Sigmoid colon (tissue), 7 donors: Measurements from ENCODE around the gene RPS28. TPM values are rescaled to one million over a fixed set of nuclear protein-coding genes. Genes with fewer than 3 reads are reported as not detected.
"Not testable (repeated sequence)": the region's sequence is repeated elsewhere in the genome, so short reads cannot be mapped to it uniquely, and the experiment has no call there.

Experiments
- DNase-seq: peaks from one replicate; pipeline ENCODE4 v3.0.0-alpha.2; 2019
- H3K27ac ChIP-seq, 4 donors: fragments of 200-600 bp; sonication (generic); one replicate each; pipeline ENCODE4 v1.5.1; 2016 to 2019; ENCODE audit warnings: mild to moderate bottlenecking in 1 of 4
- H3K27me3 ChIP-seq, 3 donors: fragments of 200-600 bp; sonication (generic); one replicate each; pipeline ENCODE4 v1.5.1; 2019; ENCODE audit warnings: mild to moderate bottlenecking in 1 of 3
- H3K36me3 ChIP-seq, 4 donors: fragments of 200-600 bp; sonication (generic); one replicate each; pipeline ENCODE4 v1.5.1; 2016 to 2019
- H3K4me1 ChIP-seq, 4 donors: fragments of 200-600 bp; sonication (generic); one replicate each; pipeline ENCODE4 v1.5.1; 2017 to 2019
- H3K4me3 ChIP-seq, 4 donors: fragments of 200-600 bp; sonication (generic); one replicate each; pipeline ENCODE4 v1.5.1; 2017 to 2019; ENCODE audit warnings: mild to moderate bottlenecking in 2 of 4, moderate library complexity in 1 of 4
- H3K9me3 ChIP-seq, 4 donors: fragments of 200-600 bp in 3 of 4; sonication (generic) in 3 of 4; one replicate each; pipeline versions ENCODE4 v1.5.1 to v1.6.1; 2013 to 2019
- EP300 ChIP-seq, 4 donors: sonication (generic); formaldehyde crosslinking; IDR thresholded peaks; one replicate each; pipeline ENCODE4 v1.6.1; 2017; ENCODE audit warnings: antibody characterized with exemption in 4 of 4
- POLR2A ChIP-seq, 2 donors: fragments of 450-650 bp; IDR thresholded peaks; one replicate each; pipeline ENCODE4 v1.6.1; 2016; ENCODE audit warnings: antibody characterized with exemption in 2 of 2, mild to moderate bottlenecking in 2 of 2, moderate library complexity in 2 of 2
- POLR2AphosphoS5 ChIP-seq, 4 donors: sonication (generic); formaldehyde crosslinking; IDR thresholded peaks; one replicate each; pipeline ENCODE4 v1.6.1; 2017; ENCODE audit warnings: antibody characterized with exemption in 4 of 4
- WGBS, 2 donors: extraction: QIAGEN DNeasy Blood & Tissue Kit; methylation state at CpG; one replicate each; pipeline ENCODE4 v1.1.7; 2013; 5-methylcytosine and 5-hydroxymethylcytosine counted together
- intact Hi-C: fragments of 100-400 bp; cut with DNase I; formaldehyde crosslinking; loops from one replicate; pipeline ENCODE4 v1.15.1; 2023
- polyA plus RNA-seq, 3 donors: library from polyadenylated mRNA; stranded (reverse); fragments of 200-250 nt; gene quantifications; one replicate each; pipeline ENCODE4 v1.2.3, GENCODE V29; 2013
- total RNA-seq, 4 donors: library from RNA; depleted of rRNA; stranded (reverse); fragments of >200 nt; gene quantifications; one replicate each; pipeline ENCODE4 v1.1.0, GENCODE V29; 2016
- TF ChIP-seq, protein P1 (sequence below), 4 experiments: fragments of 450-650 bp in 3 of 4; fragments of 200-600 bp in 1 of 4; IDR thresholded peaks; one replicate each; pipeline ENCODE4 v1.5.1; 2016 to 2019; ENCODE audit warnings: antibody characterized with exemption in 4 of 4, mild to moderate bottlenecking in 3 of 4, moderate library complexity in 2 of 4
- donor health status: healthy with polysubstance abuse.
- donor health status: Bipolar disorder and iron deficiency.
- donor health status: healthy.

RPS28 gene
- total and polyA plus RNA-seq, 7 donors, result 244 to 938 (median 574) TPM

DNA sequence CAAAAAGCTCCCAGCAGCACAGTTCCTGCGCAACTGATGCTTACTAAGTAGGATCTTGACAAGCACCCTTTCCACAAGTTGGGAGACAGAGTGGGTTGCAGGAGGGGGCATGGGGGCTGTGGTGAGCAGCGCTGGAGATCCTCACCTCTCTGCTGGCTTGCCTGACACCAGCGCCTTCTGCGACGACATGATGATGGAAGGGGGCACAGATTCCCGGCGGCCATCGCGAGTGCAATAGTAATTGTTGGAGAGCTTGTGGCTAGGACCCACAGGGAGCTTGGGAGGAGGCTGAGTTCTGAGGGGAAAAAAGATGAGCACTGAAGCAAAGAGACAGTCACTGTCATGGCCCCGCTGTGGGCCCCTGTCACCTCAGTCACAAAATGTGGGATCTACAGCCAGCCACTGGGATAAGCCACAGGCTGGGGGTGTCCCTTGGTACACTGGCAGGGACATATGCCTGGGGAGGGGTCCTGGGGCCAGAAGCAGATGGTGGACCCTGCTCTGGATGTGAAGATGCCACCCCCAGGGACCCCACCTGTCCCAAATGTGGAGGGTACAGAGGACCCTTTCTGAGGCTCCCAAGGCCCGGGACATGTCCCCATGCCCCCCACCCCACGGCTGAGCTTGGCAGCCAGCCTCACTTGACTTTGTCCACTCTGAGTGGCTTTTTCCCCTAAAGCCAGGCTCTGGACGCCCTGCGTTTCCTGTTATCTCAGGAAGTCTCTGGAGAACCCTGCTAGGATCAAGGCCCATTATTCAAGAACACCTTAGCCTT, 4.8 kb upstream of the RPS28 start:
- no peak for DNase-seq
- Histone ChIP-seq H3K27me3 (no peaks in the 10 kb centered on the region), H3K27ac (no peak overlapping the region), H3K4me3 (no peak overlapping the region), H3K9me3 (no peaks in the 10 kb centered on the region), H3K4me1 (peaks cover 0 to 15% (median 11%) of the 10 kb centered on the region in 4 donors), H3K36me3 (peaks cover 15 to 58% (median 28%) of the 10 kb centered on the region in 4 donors)
- intact Hi-C loops, result no loop called here
- TF ChIP-seq EP300 (IDR thresholded peaks at IDR 0.05) (no peak), POLR2AphosphoS5 (IDR thresholded peaks at IDR 0.05) (no peak), POLR2A (IDR thresholded peaks at IDR 0.05) (no peak)
- TF ChIP-seq, protein P1, sequence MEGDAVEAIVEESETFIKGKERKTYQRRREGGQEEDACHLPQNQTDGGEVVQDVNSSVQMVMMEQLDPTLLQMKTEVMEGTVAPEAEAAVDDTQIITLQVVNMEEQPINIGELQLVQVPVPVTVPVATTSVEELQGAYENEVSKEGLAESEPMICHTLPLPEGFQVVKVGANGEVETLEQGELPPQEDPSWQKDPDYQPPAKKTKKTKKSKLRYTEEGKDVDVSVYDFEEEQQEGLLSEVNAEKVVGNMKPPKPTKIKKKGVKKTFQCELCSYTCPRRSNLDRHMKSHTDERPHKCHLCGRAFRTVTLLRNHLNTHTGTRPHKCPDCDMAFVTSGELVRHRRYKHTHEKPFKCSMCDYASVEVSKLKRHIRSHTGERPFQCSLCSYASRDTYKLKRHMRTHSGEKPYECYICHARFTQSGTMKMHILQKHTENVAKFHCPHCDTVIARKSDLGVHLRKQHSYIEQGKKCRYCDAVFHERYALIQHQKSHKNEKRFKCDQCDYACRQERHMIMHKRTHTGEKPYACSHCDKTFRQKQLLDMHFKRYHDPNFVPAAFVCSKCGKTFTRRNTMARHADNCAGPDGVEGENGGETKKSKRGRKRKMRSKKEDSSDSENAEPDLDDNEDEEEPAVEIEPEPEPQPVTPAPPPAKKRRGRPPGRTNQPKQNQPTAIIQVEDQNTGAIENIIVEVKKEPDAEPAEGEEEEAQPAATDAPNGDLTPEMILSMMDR (IDR thresholded peaks at IDR 0.05), result no peak
- WGBS, 2 donors, result 93 to 94% methylated on average over 14 of the region's 14 CpGs

DNA sequence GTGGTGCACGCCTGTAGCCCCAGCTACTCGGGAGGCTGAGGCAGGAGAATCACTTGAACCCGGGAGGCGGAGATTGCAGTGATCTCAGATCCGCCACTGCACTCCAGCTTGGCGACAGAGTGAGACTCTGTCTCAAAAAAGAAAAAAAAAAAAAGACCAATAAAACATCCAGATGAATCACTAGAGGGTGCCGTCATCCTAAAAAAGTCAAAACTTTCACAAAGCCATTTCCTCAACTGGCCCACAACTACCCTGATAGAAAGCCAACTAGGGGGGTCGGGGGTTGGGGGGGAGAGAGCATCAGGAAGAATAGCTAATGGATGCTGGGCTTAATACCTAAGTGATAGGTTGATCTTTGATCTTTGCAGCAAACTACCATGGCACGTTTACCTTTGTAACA, 2.5 kb upstream of the RPS28 start:
- peaks cover 15 to 50% (median 18%) of the 10 kb centered on the region in 4 donors for H3K36me3 ChIP-seq
- DNase-seq, intact Hi-C loops, H3K27ac ChIP-seq, H3K4me3 ChIP-seq, H3K9me3 ChIP-seq, H3K27me3 ChIP-seq: not testable (repeated sequence)
- 81 to 85% methylated on average over 9 of the region's 9 CpGs for WGBS, 2 donors
- peaks cover 0 to 35% (median 29%) of the 10 kb centered on the region in 4 donors for H3K4me1 ChIP-seq

DNA sequence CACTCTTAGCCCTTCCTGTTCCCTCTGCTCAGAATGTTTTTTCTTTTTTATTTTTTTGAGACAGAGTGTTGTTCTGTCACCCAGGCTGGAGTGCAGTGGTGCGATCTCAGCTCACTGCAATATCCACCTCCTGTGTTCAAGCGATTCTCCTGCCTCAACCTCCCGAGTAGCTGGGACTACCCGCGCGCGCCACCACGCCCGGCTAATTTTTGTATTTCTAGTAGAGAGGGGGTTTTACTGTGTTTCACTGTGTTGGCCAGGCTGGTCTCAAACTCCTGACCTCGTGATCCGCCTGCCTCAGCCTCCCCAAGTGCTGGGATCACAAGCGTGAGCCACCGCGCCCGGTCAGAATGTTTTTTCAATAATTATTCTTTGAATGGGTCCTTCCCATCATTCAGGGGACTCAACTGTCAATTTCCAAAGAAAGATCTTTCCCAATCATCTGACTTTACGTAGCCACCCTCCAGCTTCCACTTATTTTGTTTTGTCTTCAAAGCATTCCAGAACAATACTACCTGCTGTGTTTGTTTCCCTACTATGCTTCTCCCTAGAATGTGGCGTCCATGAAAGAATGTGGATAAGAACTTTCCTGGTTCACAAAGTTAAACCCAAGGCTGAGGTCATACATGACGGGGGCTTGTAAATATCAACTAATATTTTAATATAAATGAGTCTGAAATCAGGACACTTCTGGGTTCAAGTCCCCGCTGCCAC, 1.3 kb upstream of the RPS28 start:
- H3K4me1 ChIP-seq, result peaks cover 0 to 37% (median 29%) of the 10 kb centered on the region in 4 donors
- intact Hi-C loops, result loop anchor here (5.0 kb wide), 1 partner anchor 512 kb away; the partner anchor contains the start of genes MBD3L1 and ZNF558
- no peaks in the 10 kb centered on the region for H3K27me3 ChIP-seq
- DNase-seq, result no peak
- no peak for TF ChIP-seq POLR2AphosphoS5 (IDR thresholded peaks at IDR 0.05)
- TF ChIP-seq POLR2A (IDR thresholded peaks at IDR 0.05), result no peak
- no peak for TF ChIP-seq EP300 (IDR thresholded peaks at IDR 0.05)
- peak overlapping the region; percentile 75 to 93 (median 80) for H3K4me3 ChIP-seq
- no peaks in the 10 kb centered on the region for H3K9me3 ChIP-seq
- H3K27ac ChIP-seq, result peak overlapping the region in 3 of 4 donors; percentile 88 to 92 (median 92)
- peaks cover 7 to 41% (median 8%) of the 10 kb centered on the region in 4 donors for H3K36me3 ChIP-seq
- WGBS, 2 donors, result 85 to 86% methylated on average over 19 of the region's 19 CpGs

DNA sequence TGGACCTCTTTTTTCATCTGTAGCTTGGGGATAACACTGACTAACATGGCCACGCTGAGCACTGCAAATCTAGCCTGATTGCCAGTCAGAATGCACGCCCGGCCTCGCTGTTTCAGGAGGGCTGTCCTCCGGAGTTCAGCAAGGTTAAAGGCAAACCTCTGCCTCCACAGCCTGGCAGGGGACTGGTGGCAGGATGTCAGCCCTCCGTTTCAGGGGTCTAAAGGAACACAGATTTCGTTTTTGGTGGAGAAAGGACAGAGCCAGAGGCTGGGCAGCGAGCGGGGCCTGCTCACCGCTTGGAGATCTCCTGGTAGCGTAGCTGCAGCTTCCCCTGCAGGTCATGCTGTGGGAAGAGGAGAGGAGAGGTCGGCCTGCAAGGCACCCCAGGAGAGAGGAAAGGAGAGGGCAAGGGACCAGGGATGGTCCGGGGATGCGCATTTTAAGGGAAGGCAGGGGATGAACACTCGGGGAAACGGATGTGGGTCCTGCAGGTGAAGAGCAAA, 681 bp upstream of the RPS28 start:
- Histone ChIP-seq H3K27me3 (no peaks in the 10 kb centered on the region), H3K27ac (peak overlapping the region; percentile 88 to 92 (median 92)), H3K9me3 (no peaks in the 10 kb centered on the region), H3K4me1 (peaks cover 0 to 37% (median 29%) of the 10 kb centered on the region in 4 donors), H3K36me3 (peaks cover 2 to 34% (median 4%) of the 10 kb centered on the region in 4 donors), H3K4me3 (peak overlapping the region; percentile 75 to 93 (median 80))
- intact Hi-C loops, result loop anchor here (5.0 kb wide), 1 partner anchor 512 kb away; the partner anchor contains the start of genes MBD3L1 and ZNF558
- 1 to 2% methylated on average over 16 of the region's 16 CpGs for WGBS, 2 donors
- TF ChIP-seq, protein P1 (IDR thresholded peaks at IDR 0.05), result no peak
- no peak for DNase-seq

DNA sequence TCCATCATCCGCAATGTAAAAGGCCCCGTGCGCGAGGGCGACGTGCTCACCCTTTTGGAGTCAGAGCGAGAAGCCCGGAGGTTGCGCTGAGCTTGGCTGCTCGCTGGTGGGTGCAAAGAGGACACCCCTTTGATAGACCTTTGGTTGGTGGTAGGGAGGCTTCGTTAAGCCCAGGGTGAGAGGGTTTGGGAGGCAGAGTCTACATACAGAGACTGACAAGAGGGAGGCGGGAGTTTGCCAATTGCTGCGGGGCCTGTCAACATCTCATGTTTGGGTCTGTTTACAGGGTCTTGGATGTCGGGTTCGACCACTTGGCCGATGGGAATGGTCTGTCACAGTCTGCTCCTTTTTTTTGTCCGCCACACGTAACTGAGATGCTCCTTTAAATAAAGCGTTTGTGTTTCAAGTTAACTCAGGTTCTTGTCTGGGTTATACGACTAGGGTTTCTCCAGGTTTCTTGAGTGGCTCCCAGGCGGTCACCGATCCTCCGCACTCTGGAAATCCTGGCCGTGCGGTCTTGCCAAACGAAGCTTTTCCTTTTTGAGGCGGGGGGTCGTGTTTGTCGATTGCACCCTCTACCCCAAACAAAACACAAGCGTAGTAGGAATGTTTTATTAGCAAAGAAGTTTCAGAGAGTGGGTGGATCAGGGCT, 816 bp downstream of the RPS28 start:
- TF ChIP-seq POLR2AphosphoS5 (IDR thresholded peaks at IDR 0.05) (no peak), POLR2A (IDR thresholded peaks at IDR 0.05) (no peak), EP300 (IDR thresholded peaks at IDR 0.05) (no peak)
- TF ChIP-seq, protein P1 (IDR thresholded peaks at IDR 0.05), result no peak

More for the DNA sequence above, 816 bp downstream of the RPS28 start:
- peaks cover 0 to 19% (median 0%) of the 10 kb centered on the region in 4 donors for H3K36me3 ChIP-seq
- intact Hi-C loops, result loop anchor here (5.0 kb wide), 1 partner anchor 510 kb away; the partner anchor contains the start of genes MBD3L1 and ZNF558
- no peaks in the 10 kb centered on the region for H3K27me3 ChIP-seq
- H3K27ac ChIP-seq, result peak overlapping the region; percentile 88 to 92 (median 92)
- DNase-seq, result no peak
- H3K4me1 ChIP-seq, result peaks cover 0 to 37% (median 29%) of the 10 kb centered on the region in 4 donors
- WGBS, 2 donors, result 5 to 22% methylated on average over 30 of the region's 30 CpGs
- peaks cover 0 to 3% (median 0%) of the 10 kb centered on the region in 4 donors for H3K9me3 ChIP-seq
- peak overlapping the region; percentile 75 to 93 (median 80) for H3K4me3 ChIP-seq
